HG03571 (cell line): Measurements from ENCODE around the gene TBC1D22A.

Experiments used
- ATAC-seq: cut with Tn5 transposase; IDR thresholded peaks from one replicate; pipeline ENCODE4 v1.9.1; 2021; ENCODE audit not compliant: unreplicated experiment

Gene TBC1D22A

GRCh38 chr22:47065756-47066615, 303.5 kb downstream of the TBC1D22A start:
- ATAC-seq: no peak

GRCh38 chr22:47066616-47066905, 304.1 kb downstream of the TBC1D22A start:
- no peak for ATAC-seq

- ATAC-seq: no peak
Observed at GRCh38 chr22:47067321-47067890, 305.0 kb downstream of the TBC1D22A start.

- ATAC-seq: no peak
Observed at GRCh38 chr22:47067911-47068625, 305.6 kb downstream of the TBC1D22A start.

- ATAC-seq: no peak
Observed at GRCh38 chr22:47068626-47068996, 306.2 kb downstream of the TBC1D22A start.

GRCh38 chr22:47069270-47069669, 306.8 kb downstream of the TBC1D22A start:
- ATAC-seq: no peak

GRCh38 chr22:47071078-47071806, 308.8 kb downstream of the TBC1D22A start:
- ATAC-seq: no peak

GRCh38 chr22:47071807-47072641, 309.6 kb downstream of the TBC1D22A start:
- no peak for ATAC-seq

GRCh38 chr22:47072642-47072967, 310.2 kb downstream of the TBC1D22A start:
- ATAC-seq: no peak

- ATAC-seq: no peak
Observed at GRCh38 chr22:47073075-47073474, 310.6 kb downstream of the TBC1D22A start.

GRCh38 chr22:47074105-47074504, 311.7 kb downstream of the TBC1D22A start:
- ATAC-seq: no peak

- no peak for ATAC-seq
Observed at GRCh38 chr22:47075568-47075967, 313.1 kb downstream of the TBC1D22A start.

- no peak for ATAC-seq
Observed at GRCh38 chr22:47076758-47077157, 314.3 kb downstream of the TBC1D22A start.

- ATAC-seq: no peak
Observed at GRCh38 chr22:47080100-47080499, 317.6 kb downstream of the TBC1D22A start.

- no peak for ATAC-seq
Observed at GRCh38 chr22:47082505-47082904, 320.1 kb downstream of the TBC1D22A start.

- no peak for ATAC-seq
Observed at GRCh38 chr22:47083379-47083986, 321.0 kb downstream of the TBC1D22A start.

GRCh38 chr22:47084226-47084625, 321.8 kb downstream of the TBC1D22A start:
- no peak for ATAC-seq

GRCh38 chr22:47086596-47087248, 324.3 kb downstream of the TBC1D22A start:
- no peak for ATAC-seq

- no peak for ATAC-seq
Observed at GRCh38 chr22:47088480-47089158, 326.2 kb downstream of the TBC1D22A start.
